Heart left ventricle (tissue), 16 donors: ENCODE data around the gene FTCD. TPM values are rescaled to one million over a fixed set of nuclear protein-coding genes. Genes with fewer than 3 reads are reported as not detected.

Experiments
- ATAC-seq, 4 donors: fragments of 200-7000 bp; cut with Tn5 transposase; one replicate each; pipeline ENCODE4 v1.9.1; 2020 to 2022; ENCODE audit warnings: moderate library complexity in 4 of 4, mild to moderate bottlenecking in 3 of 4, moderate number of reproducible peaks in 1 of 4
- DNase-seq, 5 donors: peaks; one replicate each; pipeline ENCODE4 v3.0.0-alpha.2; 2020
- H3K27ac ChIP-seq, 12 donors: fragments of 200-600 bp; sonication (generic) in 4 of 12; one replicate each; pipeline versions ENCODE4 v1.5.0 to v1.8.0; 2016 to 2022; ENCODE audit warnings: mild to moderate bottlenecking in 2 of 12
- H3K27me3 ChIP-seq, 9 donors: fragments of 200-600 bp; sonication (generic) in 2 of 9; one replicate each; pipeline versions ENCODE4 v1.5.1 to v1.8.0; 2016 to 2022; ENCODE audit warnings: mild to moderate bottlenecking in 3 of 9
- H3K36me3 ChIP-seq, 9 donors: fragments of 200-600 bp; sonication (generic) in 2 of 9; one replicate each; pipeline versions ENCODE4 v1.5.0 to v1.8.0; 2018 to 2022; ENCODE audit warnings: mild to moderate bottlenecking in 2 of 9
- H3K4me1 ChIP-seq, 12 donors: fragments of 200-600 bp; sonication (generic) in 4 of 12; one replicate each; pipeline versions ENCODE4 v1.5.0 to v1.8.0; 2016 to 2022; ENCODE audit warnings: mild to moderate bottlenecking in 3 of 12
- H3K4me3 ChIP-seq, 12 donors: fragments of 200-600 bp; sonication (generic) in 4 of 12; one replicate each; pipeline versions ENCODE4 v1.5.0 to v1.8.0; 2017 to 2022; ENCODE audit warnings: mild to moderate bottlenecking in 9 of 12, moderate library complexity in 4 of 12
- H3K9me3 ChIP-seq, 12 donors: fragments of 200-600 bp; sonication (generic) in 4 of 12; one replicate each; pipeline versions ENCODE4 v1.5.0 to v1.8.0; 2016 to 2022; ENCODE audit warnings: mild to moderate bottlenecking in 1 of 12
- CTCF ChIP-seq, 12 donors: fragments of 200-600 bp; sonication (generic) in 4 of 12; IDR thresholded peaks; one replicate each; pipeline versions ENCODE4 v1.5.0 to v1.8.0; 2018 to 2022; ENCODE audit warnings: antibody characterized with exemption in 12 of 12, mild to moderate bottlenecking in 5 of 12
- POLR2A ChIP-seq, 2 donors: fragments of 450-650 bp; IDR thresholded peaks; one replicate each; pipeline ENCODE4 v1.6.1; 2017; ENCODE audit warnings: antibody characterized with exemption in 2 of 2, mild to moderate bottlenecking in 2 of 2, moderate library complexity in 2 of 2
- WGBS, 4 donors: extraction: QIAGEN DNeasy Blood & Tissue Kit in 2 of 4; methylation state at CpG; one replicate each; pipeline versions ENCODE4 v1.1.5 to v1.1.7; 2013 to 2018; 5-methylcytosine and 5-hydroxymethylcytosine counted together
- intact Hi-C, 10 donors: fragments of 100-400 bp; cut with DNase I; formaldehyde crosslinking; loops; one replicate each; pipeline versions ENCODE4 v1.11.1 to v1.14.2; 2022
- polyA plus RNA-seq, 2 donors: library from polyadenylated mRNA; stranded (reverse); fragments of 200-250 nt; gene quantifications; one replicate each; pipeline ENCODE4 v1.2.3, GENCODE V29; 2013
- total RNA-seq, 9 donors: library from RNA; depleted of rRNA in 2 of 9; stranded (reverse); fragments of >200 nt in 2 of 9; fragmentation: NEBNext Ultra II Directional in 3 of 9; extraction: Animal tissue kit (Norgen Biotek cat#: 25700) in 3 of 9; gene quantifications; one replicate each; pipeline versions ENCODE4 v1.1.0 to v1.2.4, GENCODE V29; 2016 to 2023
- donor health status: ischemic (EF 13 %, LVEDD 7.1; RV severe dilation, severe dysfunction).
- donor health status: healthy with polysubstance abuse.
- donor health status: DM: no; HTN: yes; CAD: no.
- donor health status: DM: no; HTN: no; CAD: no.
- donor health status: ischemic (EF 25% LVEDD 6.9; RV normal size, moderate dysfunction).
- donor health status: ischemic (EF 25% LVEDD 5.7; RV mildly dilated, moderate dysfunction).
- donor health status: healthy.
- donor health status: DM: yes; HTN: yes; CAD: no.
- donor health status: ischemic (EF 35%, LVEDD 5.7; RV mildly dilated, moderate dysfunction).
- donor health status: nonischemic (EF 11% LVEDD 7.7; RV severe dilation, severe dysfunction).
- donor health status: DM: yes; HTN: yes; CAD: no.
- donor health status: PGD.
- donor health status: ischemic (EF 29% LVEDD 5.4; RV normal size, mild dysfunction).
- donor health status: nonischemic (EF 23%, LVEDD 6.1; RV moderate dilation, normal function).

The FTCD gene
- total and polyA plus RNA-seq, 11 donors: 0.17 to 3.1 (median 1.2) TPM; not detected in 1

GRCh38 chr21:46099476-46099875 is 55.9 kb downstream of the FTCD start:
- no peaks in the 10 kb centered on the region for H3K36me3 ChIP-seq
- DNase-seq (peak; percentile 22 to 58 (median 46)), ATAC-seq (peak; percentile 10 to 51 (median 28))
- intact Hi-C loops: loop anchor here (1.0 to 10.0 kb wide), 6 partner anchors 75 to 127 kb away; no protein-coding TSS in a partner anchor
- H3K4me3 ChIP-seq: peak overlapping the region in 11 of 12 donors; percentile 68 to 97 (median 87)
- H3K27me3 ChIP-seq: peaks cover 0 to 20% (median 0%) of the 10 kb centered on the region in 9 donors
- peaks cover 0 to 27% (median 7%) of the 10 kb centered on the region in 12 donors for H3K4me1 ChIP-seq
- WGBS, 4 donors: 30 to 54% (median 49%) methylated on average over 18 of the region's 18 CpGs
- peaks cover 0 to 28% (median 8%) of the 10 kb centered on the region in 12 donors for H3K9me3 ChIP-seq
- no peak for TF ChIP-seq POLR2A (IDR thresholded peaks at IDR 0.05)
- peak in 1 of 12 donors; percentile 24 for TF ChIP-seq CTCF (IDR thresholded peaks at IDR 0.05)
- H3K27ac ChIP-seq: peak overlapping the region in 10 of 12 donors; percentile 39 to 99 (median 94)

GRCh38 chr21:46098303-46099141 is 56.9 kb downstream of the FTCD start:
- Histone ChIP-seq H3K4me1 (peaks cover 0 to 27% (median 7%) of the 10 kb centered on the region in 12 donors), H3K4me3 (peak overlapping the region; percentile 68 to 97 (median 87)), H3K27ac (peak overlapping the region; percentile 73 to 99 (median 94)), H3K36me3 (no peaks in the 10 kb centered on the region), H3K9me3 (peaks cover 0 to 19% (median 8%) of the 10 kb centered on the region in 12 donors), H3K27me3 (peaks cover 0 to 20% (median 0%) of the 10 kb centered on the region in 9 donors)
- TF ChIP-seq CTCF (IDR thresholded peaks at IDR 0.05): no peak
- no peak for TF ChIP-seq POLR2A (IDR thresholded peaks at IDR 0.05)
- peak in 4 of 5 donors; percentile 43 to 68 (median 56) for DNase-seq
- intact Hi-C loops: loop anchor here (1.0 to 10.0 kb wide), 6 partner anchors 74 to 126 kb away; no protein-coding TSS in a partner anchor
- WGBS, 4 donors: 0 to 2% (median 1%) methylated on average over 7 to 94 of the region's 94 CpGs
- ATAC-seq: peak in 2 of 4 donors; percentile 45 to 59

DNA sequence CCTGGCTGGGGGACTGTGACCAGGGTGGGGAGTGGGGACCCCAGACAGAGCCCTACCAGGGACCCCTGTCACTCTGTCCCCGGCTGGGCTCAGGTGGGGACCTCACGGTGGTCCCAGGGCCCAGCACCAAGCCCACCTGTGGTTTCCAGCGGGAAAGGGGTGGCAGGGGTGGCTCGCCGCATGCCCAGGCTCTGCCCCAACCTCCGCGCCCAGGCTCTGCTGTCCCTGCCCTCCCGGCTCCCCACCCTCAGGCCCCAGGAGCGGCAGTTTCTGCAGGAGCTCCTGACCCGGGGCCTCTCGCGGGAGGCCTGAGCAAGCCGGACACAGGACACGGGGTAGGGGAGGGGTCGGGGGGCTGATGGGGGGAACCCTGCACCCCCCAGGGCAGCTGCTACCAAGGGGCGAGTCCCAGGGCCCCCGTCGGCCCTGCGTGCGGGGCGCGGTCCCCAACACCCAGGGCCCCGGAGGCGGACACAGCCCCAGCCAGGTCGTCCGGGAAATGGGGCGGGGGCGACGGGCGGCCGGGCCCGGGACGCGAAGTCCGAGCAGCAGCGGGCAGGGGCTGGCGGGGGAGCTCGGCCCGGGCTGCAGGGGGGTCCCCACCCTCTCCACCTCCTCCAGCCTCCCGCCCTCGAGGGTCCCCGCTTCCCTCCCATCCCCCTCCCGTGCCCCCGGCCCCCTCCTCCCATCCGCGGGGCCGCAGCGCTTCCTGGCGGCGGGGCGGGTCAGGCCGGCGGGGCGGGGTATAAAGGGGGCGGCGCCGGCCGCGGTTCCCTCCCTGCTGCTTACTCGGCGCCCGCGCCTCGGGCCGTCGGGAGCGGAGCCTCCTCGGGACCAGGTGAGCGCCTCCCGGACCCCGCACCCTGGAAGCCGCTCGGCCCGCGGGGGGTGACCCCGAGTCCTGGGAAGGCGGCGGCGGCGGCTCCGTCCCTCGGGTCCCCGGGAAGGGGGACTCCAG is 57.8 kb downstream of the FTCD start, which contains the start of gene COL6A2:
TSS of gene COL6A2 (plus strand) at position 777 of the 958 bp plus-strand sequence.
- Histone ChIP-seq H3K27me3 (peaks cover 0 to 20% (median 0%) of the 10 kb centered on the region in 9 donors), H3K36me3 (no peaks in the 10 kb centered on the region), H3K27ac (peak within 1 kb of the TSS; percentile 73 to 99 (median 94)), H3K4me1 (peaks cover 0 to 34% (median 10%) of the 10 kb centered on the region in 12 donors), H3K9me3 (peaks cover 0 to 10% (median 6%) of the 10 kb centered on the region in 12 donors), H3K4me3 (peak within 1 kb of the TSS; percentile 68 to 97 (median 87))
- WGBS, 4 donors: 0 to 7% (median 7%) methylated on average over 9 to 83 of the region's 83 CpGs
- DNase-seq: peak; percentile 67 to 86 (median 76)
- TF ChIP-seq POLR2A (IDR thresholded peaks at IDR 0.05): peak in 1 of 2 donors; percentile 80
- peak in 10 of 12 donors; percentile 16 to 66 (median 48) for TF ChIP-seq CTCF (IDR thresholded peaks at IDR 0.05)
- intact Hi-C loops: loop anchor here (2.0 to 10.0 kb wide), 5 partner anchors 73 to 125 kb away; no protein-coding TSS in a partner anchor
- peak; percentile 68 to 89 (median 82) for ATAC-seq
